Cardiac muscle cell (in vitro differentiated cells and primary cell): ENCODE data around the gene LAD1. TPM values are rescaled to one million over a fixed set of nuclear protein-coding genes. Genes with fewer than 3 reads are reported as not detected.
A peak's percentile ranks its signal among the peaks of the same experiment; 100 is the strongest.

Source experiments
- DNase-seq, 2 donors: peaks; one replicate each; pipeline versions ENCODE4 v3.0.0 to v3.0.0-alpha.2; 2010 to 2017; ENCODE audit warnings: low read depth in 1 of 2, low spot score in 1 of 2
- H3K27ac ChIP-seq: fragments of 200-600 bp; sonication (generic); 2 replicates; pipeline ENCODE4 v1.5.1; 2016
- H3K27me3 ChIP-seq: fragments of 200-600 bp; sonication (generic); 2 replicates; pipeline ENCODE4 v1.6.0; 2016; ENCODE audit warnings: control low read depth
- H3K36me3 ChIP-seq: fragments of 200-600 bp; sonication (generic); 2 replicates; pipeline ENCODE4 v1.5.1; 2016; ENCODE audit warnings: control low read depth
- H3K4me1 ChIP-seq: fragments of 200-600 bp; sonication (generic); 2 replicates; pipeline ENCODE4 v1.8.1; 2017; ENCODE audit warnings: low read depth, mild to moderate bottlenecking, mixed run types
- H3K4me3 ChIP-seq: fragments of 200-600 bp; sonication (generic); 2 replicates; pipeline ENCODE4 v1.5.1; 2016; ENCODE audit warnings: mild to moderate bottlenecking
- H3K9me3 ChIP-seq: fragments of 200-600 bp; sonication (generic); 2 replicates; pipeline ENCODE4 v1.5.1; 2017; ENCODE audit warnings: low read depth, mild to moderate bottlenecking, control low read depth
- polyA plus RNA-seq: library from polyadenylated mRNA; unstranded; fragments of >200 nt; fragmentation: Nextera tagmentation; extraction: Ambion mirVana; gene quantifications from 2 replicates; pipeline ENCODE4 v1.2.1, GENCODE V29; 2016
- total RNA-seq: library from RNA; depleted of rRNA; stranded (reverse); fragments of >200 nt; gene quantifications from 2 replicates; pipeline ENCODE4 v1.2.3, GENCODE V29; 2016
- TF ChIP-seq, protein P1 (sequence below): IDR thresholded peaks from 2 replicates; pipeline ENCODE4 v1.5.1; 2012; ENCODE audit warnings: low read depth, mild to moderate bottlenecking, low read length

LAD1 gene
- total and polyA plus RNA-seq, 2 experiments from 2014 or later, result 8.2 to 12.6 TPM

DNA sequence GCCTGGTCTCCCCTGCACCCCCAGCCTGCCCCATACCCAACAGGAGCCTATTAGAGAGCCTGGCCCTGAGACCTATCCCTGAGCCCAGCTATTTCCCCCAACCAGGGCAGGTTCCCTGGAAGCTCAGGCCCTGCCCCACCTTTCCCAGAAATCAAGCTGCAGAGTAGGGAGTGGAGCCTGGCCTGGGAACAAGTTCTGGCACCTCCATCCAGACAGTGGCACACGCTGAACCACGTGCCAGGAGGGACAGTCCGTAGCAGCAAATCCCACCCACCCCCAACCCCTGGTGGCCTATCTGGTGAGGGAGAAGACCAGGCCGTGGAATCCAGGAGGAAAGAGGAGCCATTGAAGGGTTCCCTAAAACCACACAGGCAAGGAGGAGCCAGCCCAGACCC is 44.2 kb downstream of the LAD1 start:
- no peaks in the 10 kb centered on the region for H3K4me1 ChIP-seq
- H3K27ac ChIP-seq, result peak overlapping the region; percentile 98
- H3K4me3 ChIP-seq, result no peak overlapping the region
- DNase-seq, result no peak
- no peaks in the 10 kb centered on the region for H3K9me3 ChIP-seq
- TF ChIP-seq, protein P1, sequence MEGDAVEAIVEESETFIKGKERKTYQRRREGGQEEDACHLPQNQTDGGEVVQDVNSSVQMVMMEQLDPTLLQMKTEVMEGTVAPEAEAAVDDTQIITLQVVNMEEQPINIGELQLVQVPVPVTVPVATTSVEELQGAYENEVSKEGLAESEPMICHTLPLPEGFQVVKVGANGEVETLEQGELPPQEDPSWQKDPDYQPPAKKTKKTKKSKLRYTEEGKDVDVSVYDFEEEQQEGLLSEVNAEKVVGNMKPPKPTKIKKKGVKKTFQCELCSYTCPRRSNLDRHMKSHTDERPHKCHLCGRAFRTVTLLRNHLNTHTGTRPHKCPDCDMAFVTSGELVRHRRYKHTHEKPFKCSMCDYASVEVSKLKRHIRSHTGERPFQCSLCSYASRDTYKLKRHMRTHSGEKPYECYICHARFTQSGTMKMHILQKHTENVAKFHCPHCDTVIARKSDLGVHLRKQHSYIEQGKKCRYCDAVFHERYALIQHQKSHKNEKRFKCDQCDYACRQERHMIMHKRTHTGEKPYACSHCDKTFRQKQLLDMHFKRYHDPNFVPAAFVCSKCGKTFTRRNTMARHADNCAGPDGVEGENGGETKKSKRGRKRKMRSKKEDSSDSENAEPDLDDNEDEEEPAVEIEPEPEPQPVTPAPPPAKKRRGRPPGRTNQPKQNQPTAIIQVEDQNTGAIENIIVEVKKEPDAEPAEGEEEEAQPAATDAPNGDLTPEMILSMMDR, result no peak
- H3K36me3 ChIP-seq, result peaks cover 14% of the 10 kb centered on the region
- no peaks in the 10 kb centered on the region for H3K27me3 ChIP-seq

DNA sequence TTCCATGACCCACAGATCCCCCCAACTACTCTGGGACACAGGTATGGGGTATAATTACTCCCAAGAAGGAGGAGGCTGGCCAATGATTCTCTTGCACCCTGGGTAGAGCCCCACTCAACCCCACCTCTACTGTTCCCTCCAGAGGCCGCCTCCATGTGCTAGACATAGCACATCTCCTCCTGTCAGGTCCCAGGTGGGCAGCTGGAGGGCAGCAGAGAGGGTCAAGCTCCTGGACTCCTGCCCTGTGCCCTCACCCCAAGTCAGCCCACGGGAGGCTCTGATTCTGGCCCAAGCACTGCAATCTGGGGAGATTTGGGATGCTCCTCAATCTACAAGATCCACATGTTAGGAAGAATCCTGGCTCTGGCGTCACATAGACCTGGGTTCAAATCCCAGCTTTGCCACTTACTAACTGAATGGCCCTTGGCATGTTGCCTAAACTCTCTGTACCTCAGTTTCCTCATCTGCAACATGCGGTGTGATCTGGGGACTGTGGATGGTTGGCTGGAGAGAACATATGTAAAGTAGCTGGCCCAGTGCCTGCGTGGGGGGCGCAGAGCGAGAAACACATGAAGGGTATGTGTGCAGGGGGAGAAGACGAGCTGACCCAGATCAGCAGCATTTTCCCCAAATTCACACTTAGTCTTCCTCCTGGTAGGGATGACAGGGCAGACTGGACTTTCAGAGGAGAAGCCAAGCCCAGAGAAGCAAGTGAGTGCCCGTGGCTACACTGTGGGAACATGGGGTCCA is 44.8 kb downstream of the LAD1 start:
- Histone ChIP-seq H3K27me3 (no peaks in the 10 kb centered on the region), H3K4me1 (no peaks in the 10 kb centered on the region), H3K9me3 (no peaks in the 10 kb centered on the region), H3K27ac (peak overlapping the region; percentile 98), H3K36me3 (peaks cover 9% of the 10 kb centered on the region), H3K4me3 (no peak overlapping the region)
- no peak for DNase-seq
- TF ChIP-seq, protein P1, result no peak

DNA sequence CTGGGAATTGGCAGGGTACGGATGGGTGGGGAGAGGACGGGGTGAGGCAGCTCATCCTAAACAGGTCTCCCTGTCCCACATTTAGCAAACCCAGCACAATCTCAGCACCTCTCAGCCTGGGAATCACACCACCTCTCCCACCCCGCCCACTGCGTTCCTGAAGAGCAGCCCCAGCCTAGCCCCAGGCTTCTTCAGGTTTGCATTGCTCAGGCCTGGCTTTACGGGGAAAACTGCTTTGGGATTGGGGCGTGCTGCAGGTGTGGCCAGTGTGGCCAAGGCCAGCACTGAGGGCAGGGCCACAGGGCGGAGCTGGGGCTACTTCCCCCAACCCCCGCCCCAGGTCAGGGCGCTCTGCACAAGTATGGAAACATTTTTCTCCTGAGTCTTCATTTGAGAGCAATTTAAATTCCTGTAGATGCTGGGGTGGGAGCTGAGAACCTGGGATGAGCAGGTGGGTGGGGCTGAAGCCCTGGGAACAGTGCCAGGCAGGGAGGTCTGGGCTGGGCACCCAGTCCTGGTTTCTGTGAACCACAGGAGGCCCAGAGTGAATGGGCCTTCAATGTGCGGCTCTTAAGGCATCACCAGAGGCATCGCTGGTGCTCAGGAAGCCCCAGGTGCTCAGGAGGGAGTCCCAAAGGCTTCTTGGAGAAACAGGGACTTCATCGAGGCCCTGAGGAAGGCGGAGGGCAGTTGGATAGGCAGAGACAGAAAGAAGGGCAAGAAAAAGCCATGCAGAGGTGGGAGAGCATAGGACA is 45.8 kb downstream of the LAD1 start:
- H3K27ac ChIP-seq, result no peak overlapping the region
- H3K36me3 ChIP-seq, result no peaks in the 10 kb centered on the region
- no peaks in the 10 kb centered on the region for H3K9me3 ChIP-seq
- H3K4me1 ChIP-seq, result no peaks in the 10 kb centered on the region
- no peak overlapping the region for H3K4me3 ChIP-seq
- peak in 1 of 2 donors; percentile 39 for DNase-seq
- TF ChIP-seq, protein P1, result no peak
- no peaks in the 10 kb centered on the region for H3K27me3 ChIP-seq

DNA sequence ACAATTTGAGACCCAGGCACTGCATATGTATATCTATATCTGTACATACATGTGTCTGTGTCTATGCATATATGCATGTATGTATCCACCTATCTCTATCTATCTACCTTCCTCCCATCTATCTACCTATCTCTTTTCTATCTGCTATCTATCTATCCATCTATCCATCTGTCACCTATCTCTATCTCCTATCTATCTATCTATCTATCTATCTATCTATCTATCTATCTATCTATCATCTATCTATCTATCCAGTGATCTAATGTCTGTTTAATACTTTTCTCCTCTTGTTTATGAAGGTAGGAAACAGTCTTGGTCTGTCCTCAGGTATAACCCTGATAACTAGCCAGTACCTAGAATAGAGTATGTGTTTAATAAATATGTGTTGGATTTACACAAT is 47.5 kb downstream of the LAD1 start:
- Histone ChIP-seq H3K4me3 (no peak overlapping the region), H3K27ac (no peak overlapping the region), H3K27me3 (no peaks in the 10 kb centered on the region), H3K9me3 (no peaks in the 10 kb centered on the region), H3K4me1 (peaks cover 3% of the 10 kb centered on the region), H3K36me3 (no peaks in the 10 kb centered on the region)
- DNase-seq, result no peak
- TF ChIP-seq, protein P1, result no peak

DNA sequence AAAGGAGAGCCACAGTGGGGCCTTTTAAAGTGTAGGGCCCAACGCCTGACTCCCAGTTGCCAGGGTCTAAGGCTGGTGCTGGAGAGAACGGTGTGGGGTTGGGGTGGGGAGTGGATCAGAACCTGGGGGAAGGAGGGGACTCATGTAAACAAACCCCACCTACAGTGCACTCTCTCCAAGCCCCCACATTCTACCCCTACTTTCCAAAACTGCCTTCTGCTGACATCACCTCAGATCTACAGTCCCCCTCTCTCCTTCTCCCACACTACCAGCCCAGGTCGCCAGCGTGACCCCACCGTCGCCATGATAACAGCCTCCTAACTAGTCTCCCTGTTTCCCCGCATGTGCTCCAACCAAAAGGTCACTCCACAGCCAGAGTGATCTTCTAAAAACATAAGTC is 48.2 kb downstream of the LAD1 start:
- TF ChIP-seq, protein P1, result no peak
- Histone ChIP-seq H3K9me3 (no peaks in the 10 kb centered on the region), H3K36me3 (no peaks in the 10 kb centered on the region), H3K4me1 (peaks cover 3% of the 10 kb centered on the region), H3K27me3 (no peaks in the 10 kb centered on the region), H3K27ac (no peak overlapping the region), H3K4me3 (no peak overlapping the region)
- no peak for DNase-seq
